Calu3 (cell line): Measurements from ENCODE around the gene WDR35. TPM values are rescaled to one million over a fixed set of nuclear protein-coding genes. Genes with fewer than 3 reads are reported as not detected.

Experiments used
- BruUV-seq: library from RNA; stranded (reverse); fragments of 400-500 nt; replicated peaks from 2 replicates; lab custom pipeline; 2021; lab: Mats Ljungman, UMichigan
- CTCF ChIA-PET: fragments of 300-600 bp; sonication (Branson Sonifier 250); formaldehyde crosslinking; loops from one replicate; lab custom pipeline; 2022; ENCODE audit warnings: antibody characterized with exemption; lab: Charles Lee
- DNase-seq: peaks from one replicate; pipeline ENCODE4 v3.0.0; 2022
- H3K27ac Mint-ChIP-seq: one replicate; pipeline ENCODE4 v1.8.0; 2022; ENCODE audit warnings: mixed read lengths; ENCODE audit not compliant: unreplicated experiment
- H3K27me3 Mint-ChIP-seq: one replicate; pipeline ENCODE4 v1.8.0; 2022; ENCODE audit warnings: mixed read lengths; ENCODE audit not compliant: unreplicated experiment
- H3K36me3 Mint-ChIP-seq: one replicate; pipeline ENCODE4 v1.8.0; 2022; ENCODE audit warnings: mild to moderate bottlenecking, moderate library complexity, mixed read lengths; ENCODE audit not compliant: insufficient read depth, unreplicated experiment
- H3K4me1 Mint-ChIP-seq: one replicate; pipeline ENCODE4 v1.8.0; 2022; ENCODE audit warnings: mild to moderate bottlenecking, low read depth, mixed read lengths; ENCODE audit not compliant: unreplicated experiment
- H3K4me3 Mint-ChIP-seq: one replicate; pipeline ENCODE4 v1.8.0; 2022; ENCODE audit warnings: mild to moderate bottlenecking, low read depth, moderate library complexity, mixed read lengths; ENCODE audit not compliant: unreplicated experiment
- H3K9me3 Mint-ChIP-seq: one replicate; pipeline ENCODE4 v1.8.0; 2022; ENCODE audit warnings: low read depth, mixed read lengths; ENCODE audit not compliant: unreplicated experiment
- CTCF ChIP-seq: fragments of 200-600 bp; IDR thresholded peaks from one replicate; pipeline ENCODE4 v1.8.0; 2022; ENCODE audit warnings: antibody characterized with exemption; ENCODE audit not compliant: unreplicated experiment
- intact Hi-C: fragments of 100-400 bp; cut with micrococcal nuclease; formaldehyde crosslinking; loops from one replicate; pipeline ENCODE4 v1.10.0; 2022; ENCODE audit not compliant: unreplicated experiment
- total RNA-seq: library from RNA; stranded (reverse); gene quantifications from 2 replicates; pipeline ENCODE4 v1.2.3, GENCODE V29; 2022

The WDR35 gene
- total RNA-seq, 1 experiment from 2014 or later = 9.8 TPM

DNA sequence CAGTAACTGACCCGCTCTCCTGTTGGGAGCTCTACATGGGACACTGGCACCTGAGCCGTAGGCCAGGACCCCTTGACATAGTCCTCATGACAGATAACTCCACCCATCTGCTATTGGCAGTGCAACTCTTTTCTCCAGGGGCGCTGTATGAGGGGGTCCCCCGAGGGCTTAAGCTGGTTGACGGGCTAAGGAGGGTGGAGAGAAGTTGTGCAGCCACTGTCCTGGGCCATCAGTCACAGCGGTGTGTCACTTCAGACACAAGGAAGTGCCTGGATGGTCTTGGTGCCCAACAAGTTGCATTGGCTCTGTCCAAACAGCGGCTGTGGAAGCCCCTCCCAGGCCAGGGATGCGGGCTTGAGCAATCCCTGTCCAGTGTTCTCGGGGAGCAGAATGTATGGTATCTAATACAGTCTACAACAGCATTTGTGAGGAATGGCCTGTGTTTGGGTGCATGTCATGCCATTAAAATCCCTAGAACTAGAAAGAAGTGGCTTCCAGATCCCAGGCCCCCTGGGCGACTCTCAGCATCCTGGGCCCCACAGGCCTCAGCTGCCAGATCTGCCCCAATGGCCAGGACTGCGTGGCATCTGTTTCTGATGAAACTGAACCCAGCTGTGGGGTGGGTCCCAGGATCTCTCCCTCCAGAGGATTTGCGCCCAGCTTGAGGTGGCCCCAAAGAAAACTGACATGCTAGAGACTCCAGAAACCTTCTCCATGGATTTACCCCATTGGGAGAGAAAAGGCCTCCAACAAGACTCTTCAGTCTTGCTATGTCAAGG lies 111.4 kb downstream of the WDR35 start:
- H3K4me3 Mint-ChIP-seq = no peak overlapping the region
- DNase-seq = no peak
- no peak overlapping the region for H3K27ac Mint-ChIP-seq
- intact Hi-C loops = no loop called here
- peaks cover 11% of the 10 kb centered on the region for H3K27me3 Mint-ChIP-seq
- CTCF ChIA-PET = no interaction called here
- no TSS peak for BruUV-seq
- peaks cover 2% of the 10 kb centered on the region for H3K9me3 Mint-ChIP-seq
- H3K4me1 Mint-ChIP-seq = no peaks in the 10 kb centered on the region
- TF ChIP-seq CTCF = no peak
- H3K36me3 Mint-ChIP-seq = no peaks in the 10 kb centered on the region

- no peak for DNase-seq
- H3K9me3 Mint-ChIP-seq = peaks cover 2% of the 10 kb centered on the region
- H3K4me3 Mint-ChIP-seq = no peak overlapping the region
- no peaks in the 10 kb centered on the region for H3K36me3 Mint-ChIP-seq
- CTCF ChIA-PET = no interaction called here
- no TSS peak for BruUV-seq
- H3K27ac Mint-ChIP-seq = no peak overlapping the region
- H3K4me1 Mint-ChIP-seq = no peaks in the 10 kb centered on the region
- no peak for TF ChIP-seq CTCF
- no peaks in the 10 kb centered on the region for H3K27me3 Mint-ChIP-seq
- intact Hi-C loops = no loop called here
These were observed 113.2 kb downstream of the WDR35 start for GRCh38 chr2:19876751-19877150.

- Mint-ChIP-seq H3K4me3 (no peak overlapping the region), H3K27me3 (no peaks in the 10 kb centered on the region), H3K9me3 (no peaks in the 10 kb centered on the region), H3K4me1 (no peaks in the 10 kb centered on the region), H3K36me3 (no peaks in the 10 kb centered on the region), H3K27ac (no peak overlapping the region)
- TF ChIP-seq CTCF = no peak
- DNase-seq = no peak
- no TSS peak for BruUV-seq
- intact Hi-C loops = no loop called here
- CTCF ChIA-PET = no interaction called here
These were observed 114.6 kb downstream of the WDR35 start for GRCh38 chr2:19875280-19875679.

GRCh38 chr2:19874726-19875125 lies 115.2 kb downstream of the WDR35 start:
- no peaks in the 10 kb centered on the region for H3K36me3 Mint-ChIP-seq
- H3K27me3 Mint-ChIP-seq = no peaks in the 10 kb centered on the region
- no peaks in the 10 kb centered on the region for H3K4me1 Mint-ChIP-seq
- DNase-seq = no peak
- no peak overlapping the region for H3K27ac Mint-ChIP-seq
- TF ChIP-seq CTCF = no peak
- CTCF ChIA-PET = no interaction called here
- H3K4me3 Mint-ChIP-seq = no peak overlapping the region
- no TSS peak for BruUV-seq
- H3K9me3 Mint-ChIP-seq = no peaks in the 10 kb centered on the region
- intact Hi-C loops = no loop called here
